Stimulated activated CD4-positive, alpha-beta T cell treated with anti-CD3 and anti-CD28 coated beads, Interleukin-4, amount 100 ng/mL, for 24 hours (primary cell): ENCODE results near the gene CYP11A1.

Source experiments
- DNase-seq: peaks from one replicate; pipeline ENCODE4 v3.0.0-alpha.2; 2020

Gene CYP11A1

GRCh38 chr15:74318376-74319137, 48.9 kb downstream of the CYP11A1 start:
- DNase-seq, result no peak

DNA sequence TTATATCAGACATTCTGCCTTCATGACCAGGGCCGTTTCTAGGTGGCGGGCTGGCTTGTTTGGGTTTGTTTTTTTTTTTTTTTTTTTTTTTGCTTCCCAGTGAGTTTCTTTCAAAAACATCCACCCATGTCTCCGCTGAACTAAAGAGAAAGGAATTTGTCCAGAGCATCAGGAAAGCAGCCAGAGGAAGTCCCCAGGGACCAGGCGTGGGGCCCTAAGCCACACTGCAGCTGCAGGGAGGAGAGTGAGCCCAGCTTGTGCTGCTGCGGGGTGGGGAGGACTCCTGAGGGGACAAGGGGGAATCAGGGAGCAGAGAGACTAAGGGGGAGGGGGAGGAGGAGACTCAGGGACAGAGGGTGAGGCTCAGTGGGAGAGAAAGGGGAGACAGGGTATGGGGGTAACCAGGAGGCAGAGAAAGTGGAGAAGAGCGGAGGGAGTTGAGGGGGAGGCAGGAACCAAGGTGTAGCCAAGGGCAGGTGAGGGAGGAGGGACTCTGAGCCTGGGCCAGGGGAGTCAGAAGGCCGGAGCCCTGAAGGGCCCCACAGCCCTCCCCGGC, 49.5 kb downstream of the CYP11A1 start:
- no peak for DNase-seq

- no peak for DNase-seq
Measured at GRCh38 chr15:74316141-74316540, 51.3 kb downstream of the CYP11A1 start.

DNA sequence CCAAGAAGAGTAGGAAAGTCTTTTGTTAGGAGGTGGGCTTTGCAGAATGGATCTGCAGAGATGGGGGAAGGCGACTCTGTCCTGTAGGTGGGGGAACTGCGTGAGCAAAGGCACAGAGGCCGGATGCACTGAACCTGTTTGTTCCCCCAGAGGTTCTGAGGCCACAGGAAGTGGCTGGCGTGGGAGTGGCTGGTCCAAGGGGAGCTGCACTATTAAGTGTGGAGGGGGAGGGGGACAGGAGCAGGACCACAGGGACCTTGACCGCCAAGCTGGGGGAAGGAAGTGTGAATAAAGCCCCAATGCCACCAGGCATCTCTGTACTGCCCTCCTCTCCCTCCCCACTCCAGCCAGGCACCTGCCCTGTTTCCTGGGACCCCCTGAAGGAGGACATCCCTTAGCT, 51.8 kb downstream of the CYP11A1 start:
- DNase-seq, result no peak

DNA sequence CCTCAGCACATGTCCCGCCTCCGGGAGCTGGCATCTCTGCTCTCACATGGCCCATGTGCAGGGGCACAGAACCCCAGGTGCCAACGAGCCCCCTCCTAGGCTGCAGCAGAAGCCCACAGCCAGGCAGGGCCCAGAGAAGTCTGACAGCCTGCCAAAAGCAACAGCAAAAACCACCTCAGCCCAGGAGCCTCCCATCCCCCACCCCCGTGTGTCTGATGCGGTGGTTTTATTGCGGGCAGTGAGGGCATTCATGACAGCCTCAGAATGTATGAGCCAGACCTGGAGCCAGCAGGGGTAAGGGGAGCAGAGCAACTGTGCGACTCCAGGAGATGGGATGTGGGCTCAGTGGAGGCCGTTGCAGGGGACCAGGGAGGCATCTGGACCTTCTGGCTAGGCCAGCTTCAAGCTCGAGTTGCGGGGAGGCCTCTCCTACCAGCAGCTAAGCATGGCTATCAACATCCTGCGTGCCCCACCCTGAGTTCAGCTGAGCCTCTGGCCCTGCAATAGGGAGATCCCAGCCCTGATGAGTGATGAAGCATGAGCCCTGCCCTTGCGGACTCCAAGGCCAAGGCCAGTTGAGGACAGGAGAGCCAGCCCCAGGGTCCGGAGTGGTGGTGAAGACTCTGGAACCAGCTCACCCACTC, 52.5 kb downstream of the CYP11A1 start:
- peak; percentile 17 for DNase-seq

DNA sequence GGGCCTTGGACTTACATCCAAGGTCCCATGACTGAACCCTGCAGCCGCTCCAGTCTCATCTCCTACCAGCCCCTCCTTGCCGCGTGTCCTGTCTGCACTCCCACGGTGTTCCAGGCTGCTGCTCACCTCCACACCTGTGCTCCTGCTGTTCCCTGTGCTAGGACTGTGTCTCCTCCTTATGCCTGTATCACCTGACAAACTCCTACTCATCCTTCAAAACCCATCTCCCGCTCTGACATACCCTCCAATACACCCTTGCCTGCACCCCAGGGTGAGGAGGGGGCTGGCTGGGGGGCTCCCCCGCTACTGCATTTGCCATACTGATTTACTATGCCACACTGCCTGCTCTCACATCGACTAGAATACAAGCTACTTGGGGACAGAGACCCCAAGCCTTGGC, 53.6 kb downstream of the CYP11A1 start:
- DNase-seq, result no peak

DNA sequence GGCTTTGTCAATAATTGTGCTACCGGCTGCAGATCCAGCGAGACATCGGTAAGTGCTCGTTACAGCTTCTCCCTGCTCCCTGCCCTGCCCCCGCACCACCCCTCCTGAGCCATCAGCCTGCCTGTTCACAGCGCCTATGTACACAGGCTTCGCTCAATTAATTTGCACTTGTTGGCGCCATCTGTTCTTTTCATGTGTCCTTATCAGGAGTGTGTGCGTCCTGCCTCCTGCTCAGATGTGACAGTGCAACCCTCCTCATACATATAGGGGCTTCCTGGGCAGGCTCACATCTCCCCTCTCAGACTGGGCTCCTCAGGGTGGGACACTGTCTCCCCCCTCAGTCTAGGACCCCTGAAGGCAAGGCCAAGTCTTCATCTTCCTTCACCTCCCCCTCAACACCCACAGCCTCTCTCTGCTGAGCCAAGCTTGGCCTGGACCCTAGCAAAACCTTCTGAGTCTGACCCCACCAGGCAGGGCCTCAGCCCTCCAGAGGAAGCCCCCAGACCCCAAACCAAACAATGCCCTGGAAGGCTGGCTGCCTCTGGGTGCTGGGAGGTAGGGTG, 54.9 kb downstream of the CYP11A1 start:
- no peak for DNase-seq

DNA sequence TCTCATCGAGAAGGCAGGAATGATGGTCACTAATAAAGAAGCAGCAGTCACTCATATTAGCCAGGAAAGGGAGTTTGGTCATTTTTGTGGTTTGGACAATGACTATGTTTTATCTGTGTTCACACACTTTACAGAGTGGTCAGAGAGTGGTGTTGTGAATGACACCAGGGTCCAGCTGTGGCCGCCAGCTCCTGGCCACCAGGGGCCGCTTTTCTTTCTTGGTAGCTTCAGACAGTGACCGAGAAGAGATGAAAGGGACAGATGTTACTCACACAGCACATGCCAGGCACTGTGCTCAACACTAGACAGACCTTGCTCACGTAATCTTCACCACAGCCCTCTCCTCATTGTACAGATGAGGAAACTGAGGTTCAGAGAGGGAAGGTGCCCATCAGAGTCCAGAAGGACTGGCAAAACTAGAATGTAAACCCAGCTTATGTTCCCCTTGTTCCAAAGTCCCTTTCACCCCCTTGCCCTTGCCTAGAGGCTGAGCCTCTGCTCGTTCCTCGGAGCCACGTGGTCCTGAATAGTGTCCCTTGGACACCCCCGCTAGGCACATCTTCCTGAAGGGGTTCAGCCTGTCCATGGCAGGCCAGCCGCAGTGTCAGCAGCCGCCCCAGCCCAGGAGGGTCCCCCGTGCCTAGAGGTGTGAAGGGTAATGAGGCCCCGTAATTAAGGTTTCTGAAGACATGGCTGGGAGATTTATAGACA, 55.6 kb downstream of the CYP11A1 start:
- no peak for DNase-seq

DNA sequence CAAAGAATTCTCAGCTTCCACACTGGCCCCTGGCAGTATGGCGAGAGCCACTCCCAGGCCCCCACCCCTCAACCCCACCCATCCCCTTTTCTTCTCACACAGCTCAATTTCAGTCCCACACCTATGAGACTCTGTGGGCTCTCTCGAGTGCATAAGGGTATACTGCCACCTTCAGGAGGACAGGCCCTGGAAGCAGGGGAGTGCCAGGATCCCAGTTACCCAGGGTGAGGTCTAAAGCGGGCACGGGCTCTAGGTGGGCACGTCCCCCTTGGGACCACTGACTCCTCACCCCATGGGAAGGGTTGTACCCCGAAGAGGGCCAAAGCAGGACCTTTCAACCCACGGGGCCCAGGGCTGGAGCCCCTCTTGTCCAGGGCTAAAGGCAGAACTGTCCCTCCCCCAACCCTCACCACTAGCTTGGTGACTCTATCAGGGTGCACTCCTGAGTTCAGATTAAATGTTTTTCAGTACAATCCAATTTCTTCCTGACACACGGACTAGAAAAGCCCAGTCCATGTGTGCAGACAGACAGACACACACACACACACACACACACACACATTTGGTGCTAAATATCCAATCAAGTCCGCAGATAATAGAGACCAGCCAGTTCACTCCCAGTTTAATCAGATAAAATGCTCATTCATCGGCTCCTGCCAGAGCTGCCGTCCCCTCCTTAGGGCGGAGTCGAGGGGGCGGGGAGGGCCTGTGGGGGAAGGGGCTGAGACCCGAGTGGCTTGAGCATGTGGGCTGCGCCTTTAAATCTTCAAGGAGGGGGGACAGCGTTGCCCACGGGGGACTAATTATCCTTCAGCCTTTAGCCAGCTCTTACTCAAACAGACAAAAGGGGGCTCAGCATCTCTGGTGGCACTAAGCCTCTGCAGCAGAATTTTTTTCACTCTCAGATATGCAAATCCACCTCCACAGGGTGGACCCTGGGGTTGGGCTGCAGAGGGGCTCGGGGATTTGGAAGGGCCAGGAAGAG, 59.3 kb downstream of the CYP11A1 start:
- DNase-seq, result peak; percentile 23

DNA sequence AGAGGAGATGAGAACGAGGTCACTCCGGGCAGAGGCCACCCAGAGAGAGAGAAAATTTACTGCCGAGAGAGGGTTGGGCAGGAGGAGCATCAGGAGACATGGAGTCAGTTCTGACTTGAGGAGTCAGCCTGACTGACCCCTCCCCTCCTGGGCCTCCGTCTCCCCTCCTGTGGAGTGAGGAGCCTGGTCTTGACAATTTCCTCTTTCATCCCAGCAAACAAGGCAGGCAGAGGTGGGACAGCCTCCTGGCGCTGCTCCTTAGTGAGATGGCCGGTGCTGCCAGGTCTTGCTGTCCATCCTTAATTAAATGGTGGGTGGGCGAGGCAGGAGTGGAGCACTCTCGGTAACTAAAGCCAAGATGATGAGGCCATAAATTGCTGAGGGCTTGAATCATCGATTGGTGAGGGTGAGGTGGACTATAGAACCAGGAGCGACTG, 60.6 kb downstream of the CYP11A1 start:
- no peak for DNase-seq

- no peak for DNase-seq
Measured at GRCh38 chr15:74305687-74306086, 61.8 kb downstream of the CYP11A1 start.

DNA sequence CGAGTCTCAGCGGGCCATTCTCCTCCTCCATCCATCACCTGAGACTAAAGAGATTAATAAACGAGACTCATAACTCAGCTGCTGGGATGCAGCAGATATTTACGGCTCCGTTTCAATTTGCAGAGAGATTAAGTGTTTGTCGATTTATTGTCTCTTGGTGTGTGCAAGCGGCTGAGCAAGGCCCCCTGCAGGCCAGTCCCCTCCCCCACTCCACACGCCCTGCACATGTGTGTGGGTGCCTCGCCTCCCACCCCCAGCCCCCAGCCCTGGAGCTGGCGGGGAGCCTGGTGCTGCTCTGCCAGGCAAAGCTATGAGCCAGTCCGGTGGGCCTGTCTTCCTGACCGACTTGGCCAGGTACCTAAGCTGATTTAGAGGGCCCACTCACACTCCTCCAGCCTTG, 63.0 kb downstream of the CYP11A1 start:
- no peak for DNase-seq

DNA sequence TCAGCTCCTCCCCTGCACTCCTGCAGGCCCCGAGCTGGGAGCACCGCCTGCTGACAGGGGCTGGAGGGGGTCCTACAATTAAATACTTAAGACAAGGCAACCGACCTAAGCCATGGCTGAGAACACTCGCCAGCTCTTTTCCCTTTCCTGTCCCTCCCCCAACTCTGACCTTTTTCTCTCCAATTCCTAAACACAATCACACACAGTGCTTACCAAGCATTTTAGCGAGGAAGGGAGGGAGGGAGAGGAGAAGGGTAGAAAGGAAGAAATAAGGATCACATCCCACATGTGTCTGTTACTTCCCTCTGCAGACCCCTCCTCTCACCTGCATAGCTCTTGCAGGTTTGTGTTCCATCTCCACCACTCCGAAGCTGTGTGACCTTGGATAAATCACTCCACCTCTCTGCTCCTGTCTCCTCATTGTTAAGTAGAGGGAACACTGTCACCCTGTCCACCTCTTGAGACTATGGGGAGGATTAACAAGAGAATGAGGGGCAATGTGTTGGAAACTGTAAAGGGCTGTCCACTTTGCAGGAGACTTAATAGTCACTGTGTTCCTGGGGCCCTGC, 63.6 kb downstream of the CYP11A1 start:
- no peak for DNase-seq

- DNase-seq, result peak; percentile 52
Measured at GRCh38 chr15:74302821-74303359, 64.6 kb downstream of the CYP11A1 start.

DNA sequence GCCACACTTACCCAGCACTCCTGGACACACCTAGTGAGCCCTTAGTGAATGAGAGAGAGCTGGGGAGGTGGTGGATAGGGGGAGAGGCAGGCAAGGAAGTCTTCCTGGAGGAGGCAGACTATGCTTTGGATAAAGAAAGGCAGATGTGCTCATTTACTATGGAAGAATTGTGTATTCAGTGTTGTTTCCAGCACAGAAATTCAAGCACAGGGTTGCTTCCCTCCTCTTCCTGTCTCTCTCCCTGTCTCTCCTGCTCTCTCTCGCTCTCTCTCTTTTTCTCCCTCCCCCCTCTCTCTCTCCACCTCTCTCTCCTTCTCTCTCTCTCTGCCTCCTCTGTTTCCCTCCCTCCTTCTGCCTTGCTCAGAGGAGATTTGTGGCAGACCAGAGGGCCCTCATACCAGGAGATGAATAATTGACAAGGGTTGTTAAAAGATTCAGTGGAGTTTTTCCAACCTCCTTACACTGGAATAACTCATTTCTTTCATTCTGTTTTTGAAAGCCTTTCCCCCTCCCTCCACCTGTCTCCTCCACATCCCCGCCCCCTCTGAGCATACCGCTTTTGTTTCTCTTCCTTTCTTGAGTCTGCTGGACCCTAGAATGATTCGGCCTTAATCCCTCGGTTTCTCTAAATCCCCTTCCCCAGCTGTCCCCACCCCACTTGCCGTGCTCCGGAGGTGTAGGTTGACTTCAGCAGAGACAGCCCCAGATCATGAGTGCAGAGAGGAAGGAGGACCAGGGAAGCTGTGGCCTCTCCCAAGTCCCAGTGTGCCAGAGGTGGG, 65.7 kb downstream of the CYP11A1 start:
- DNase-seq, result no peak

DNA sequence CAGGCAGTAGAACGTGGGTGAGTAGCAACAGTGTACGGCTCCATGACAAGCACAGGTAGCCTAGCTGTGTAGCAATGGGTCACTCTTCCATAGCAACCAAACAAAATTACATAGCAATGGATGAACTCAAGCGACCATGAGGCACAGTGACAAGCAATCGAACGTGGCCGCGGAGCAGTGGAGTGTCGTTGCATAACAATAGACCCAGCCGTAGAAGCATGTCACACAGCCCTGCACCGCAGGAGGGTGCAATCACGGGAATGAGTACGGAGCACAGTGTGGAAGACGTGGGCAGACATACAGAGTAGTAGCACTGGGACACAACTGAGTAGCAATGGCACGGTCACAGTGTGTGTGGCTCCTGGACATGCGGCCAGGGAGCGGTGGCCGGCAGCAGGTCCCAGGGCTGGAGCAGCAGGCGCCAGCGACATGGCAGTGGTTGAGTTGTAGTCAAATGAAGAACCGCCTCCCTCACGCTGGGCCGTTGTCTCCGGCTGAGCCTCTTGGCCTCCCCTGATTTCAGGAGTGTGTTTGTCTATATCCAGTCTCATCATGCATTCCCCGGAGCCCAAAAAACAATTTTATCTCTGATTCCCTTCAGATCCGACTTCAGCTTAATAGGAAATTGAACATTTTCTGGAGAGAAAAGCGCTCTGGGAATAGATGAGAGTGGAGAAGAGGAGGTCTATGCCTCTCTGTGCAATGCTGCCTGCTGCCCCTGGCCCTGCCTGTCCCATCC, 67.2 kb downstream of the CYP11A1 start:
- DNase-seq, result no peak

DNA sequence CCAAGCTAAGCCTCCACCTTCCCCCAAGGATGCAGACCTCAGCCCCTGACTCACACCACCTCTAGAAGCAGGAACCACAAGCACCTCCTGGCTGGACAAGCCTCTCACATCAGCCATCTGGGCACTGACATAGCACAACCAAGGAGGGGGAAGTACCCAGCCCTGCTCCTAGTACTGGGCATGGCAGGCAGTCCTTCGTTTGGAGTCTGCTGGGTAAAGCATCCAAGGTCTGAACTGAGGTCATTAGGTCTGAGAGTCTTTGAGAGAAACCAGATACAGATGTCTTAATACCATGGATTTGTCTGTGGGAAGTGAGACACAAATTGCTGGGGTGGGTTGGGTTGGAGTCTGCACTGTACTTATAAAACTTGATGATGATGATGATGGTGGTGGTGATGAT, 69.6 kb downstream of the CYP11A1 start:
- no peak for DNase-seq

DNA sequence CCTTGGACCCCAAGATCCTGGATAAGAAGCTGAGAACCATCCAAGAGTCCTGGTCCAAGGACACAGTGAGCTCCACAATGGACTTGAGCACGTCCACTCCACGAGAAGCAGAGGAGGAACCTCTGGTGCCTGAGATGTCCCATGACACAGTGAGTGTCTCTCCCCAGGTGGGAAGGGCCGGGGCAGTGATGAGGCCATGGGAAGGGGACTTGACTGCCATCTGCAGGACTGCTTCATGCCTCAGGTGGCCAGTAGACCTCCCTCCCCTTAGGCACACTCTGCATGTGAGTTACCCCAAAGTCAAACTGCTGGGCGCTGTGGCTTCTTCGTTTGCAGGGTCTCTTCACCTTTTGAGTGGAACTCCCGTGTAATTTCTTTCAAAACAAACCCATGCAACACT, 71.6 kb downstream of the CYP11A1 start:
- no peak for DNase-seq

GRCh38 chr15:74294010-74294409, 73.4 kb downstream of the CYP11A1 start:
- no peak for DNase-seq
